Ascending aorta (tissue), 2 donors: ENCODE measurements around the gene STAM. TPM values are rescaled to one million over a fixed set of nuclear protein-coding genes. Genes with fewer than 3 reads are reported as not detected.

Source experiments
- DNase-seq, 2 donors: peaks; one replicate each; pipeline ENCODE4 v3.0.0-alpha.2; 2019; ENCODE audit warnings: low spot score in 2 of 2
- H3K27ac ChIP-seq, 2 donors: fragments of 200-600 bp; sonication (generic); one replicate each; pipeline ENCODE4 v1.5.1; 2016 to 2017; ENCODE audit warnings: mild to moderate bottlenecking in 1 of 2
- H3K27me3 ChIP-seq: fragments of 200-600 bp; sonication (generic); one replicate; pipeline ENCODE4 v1.5.1; 2017
- H3K36me3 ChIP-seq, 2 donors: fragments of 200-600 bp; sonication (generic); one replicate each; pipeline ENCODE4 v1.5.1; 2016
- H3K4me1 ChIP-seq, 2 donors: fragments of 200-600 bp; sonication (generic); one replicate each; pipeline ENCODE4 v1.5.1; 2016 to 2017; ENCODE audit warnings: mild to moderate bottlenecking in 1 of 2
- H3K4me3 ChIP-seq, 2 donors: fragments of 200-600 bp; sonication (generic); one replicate each; pipeline ENCODE4 v1.5.1; 2016 to 2017; ENCODE audit warnings: mild to moderate bottlenecking in 1 of 2
- H3K9me3 ChIP-seq, 2 donors: fragments of 200-600 bp; sonication (generic); one replicate each; pipeline ENCODE4 v1.5.1; 2016
- CTCF ChIP-seq, 3 experiments: fragments of 200-600 bp in 2 of 3; fragments of 450-650 bp in 1 of 3; sonication (generic) in 2 of 3; IDR thresholded peaks; one replicate each; pipeline ENCODE4 v1.5.1; 2016 to 2019; ENCODE audit warnings: antibody characterized with exemption in 3 of 3, mild to moderate bottlenecking in 1 of 3, moderate library complexity in 1 of 3
- intact Hi-C: fragments of 100-400 bp; cut with DNase I; formaldehyde crosslinking; loops from one replicate; pipeline ENCODE4 v1.15.1; 2023
- total RNA-seq: library from RNA; depleted of rRNA; stranded (reverse); fragments of >200 nt; gene quantifications from one replicate; pipeline ENCODE4 v1.1.0, GENCODE V29; 2016

STAM gene
- total RNA-seq, 1 donor from 2014 or later: 1.5 TPM

GRCh38 chr10:17652585-17652984 lies 8.6 kb downstream of the STAM start:
- Histone ChIP-seq H3K9me3 (no peaks in the 10 kb centered on the region), H3K4me1 (peaks cover 3 to 26% of the 10 kb centered on the region in 2 donors), H3K4me3 (no peak overlapping the region), H3K27ac (peak overlapping the region; percentile 29 to 63), H3K27me3 (no peaks in the 10 kb centered on the region), H3K36me3 (no peaks in the 10 kb centered on the region)
- DNase-seq: no peak
- no peak for TF ChIP-seq CTCF (IDR thresholded peaks at IDR 0.05)
- intact Hi-C loops: no loop called here

- no peak overlapping the region for H3K4me3 ChIP-seq
- TF ChIP-seq CTCF (IDR thresholded peaks at IDR 0.05): no peak
- intact Hi-C loops: no loop called here
- no peaks in the 10 kb centered on the region for H3K36me3 ChIP-seq
- H3K9me3 ChIP-seq: no peaks in the 10 kb centered on the region
- no peak for DNase-seq
- H3K27me3 ChIP-seq: no peaks in the 10 kb centered on the region
- H3K27ac ChIP-seq: no peak overlapping the region
- peaks cover 3 to 16% of the 10 kb centered on the region in 2 donors for H3K4me1 ChIP-seq
These were observed 11.1 kb downstream of the STAM start for GRCh38 chr10:17655009-17655408.

- Histone ChIP-seq H3K4me3 (no peak overlapping the region), H3K27ac (no peak overlapping the region), H3K4me1 (peaks cover 3 to 11% of the 10 kb centered on the region in 2 donors), H3K36me3 (peaks cover 0 to 4% of the 10 kb centered on the region in 2 donors), H3K9me3 (no peaks in the 10 kb centered on the region), H3K27me3 (no peaks in the 10 kb centered on the region)
- no peak for TF ChIP-seq CTCF (IDR thresholded peaks at IDR 0.05)
- no peak for DNase-seq
- intact Hi-C loops: no loop called here
These were observed 11.7 kb downstream of the STAM start for GRCh38 chr10:17655567-17656146.

GRCh38 chr10:17657103-17657500 lies 13.2 kb downstream of the STAM start:
- H3K27ac ChIP-seq: no peak overlapping the region
- DNase-seq: no peak
- H3K27me3 ChIP-seq: no peaks in the 10 kb centered on the region
- H3K36me3 ChIP-seq: peaks cover 0 to 9% of the 10 kb centered on the region in 2 donors
- intact Hi-C loops: no loop called here
- H3K4me1 ChIP-seq: peaks cover 3 to 4% of the 10 kb centered on the region in 2 donors
- no peak for TF ChIP-seq CTCF (IDR thresholded peaks at IDR 0.05)
- H3K9me3 ChIP-seq: no peaks in the 10 kb centered on the region
- no peak overlapping the region for H3K4me3 ChIP-seq

GRCh38 chr10:17659365-17659764 lies 15.4 kb downstream of the STAM start:
- Histone ChIP-seq H3K4me3 (no peak overlapping the region), H3K36me3 (peaks cover 0 to 9% of the 10 kb centered on the region in 2 donors), H3K27ac (no peak overlapping the region), H3K27me3 (no peaks in the 10 kb centered on the region), H3K4me1 (peaks cover 0 to 3% of the 10 kb centered on the region in 2 donors), H3K9me3 (no peaks in the 10 kb centered on the region)
- no peak for TF ChIP-seq CTCF (IDR thresholded peaks at IDR 0.05)
- intact Hi-C loops: no loop called here
- no peak for DNase-seq

- peaks cover 0 to 9% of the 10 kb centered on the region in 2 donors for H3K36me3 ChIP-seq
- no peak for DNase-seq
These were observed 17.0 kb downstream of the STAM start for GRCh38 chr10:17660921-17661320.

More at GRCh38 chr10:17660921-17661320, 17.0 kb downstream of the STAM start:
- no peak overlapping the region for H3K27ac ChIP-seq
- no peak overlapping the region for H3K4me3 ChIP-seq
- no peak for TF ChIP-seq CTCF (IDR thresholded peaks at IDR 0.05)
- H3K4me1 ChIP-seq: peaks cover 0 to 7% of the 10 kb centered on the region in 2 donors
- H3K9me3 ChIP-seq: no peaks in the 10 kb centered on the region
- intact Hi-C loops: loop anchor here (10.0 kb wide), 1 partner anchor 836 kb away; no protein-coding TSS in a partner anchor
- H3K27me3 ChIP-seq: no peaks in the 10 kb centered on the region
